Caco-2 (cell line): ENCODE data around the gene MOK. TPM values are rescaled to one million over a fixed set of nuclear protein-coding genes. Genes with fewer than 3 reads are reported as not detected.

Experiments used
- BruUV-seq: library from RNA; stranded (reverse); fragments of 400-500 nt; replicated peaks from 2 replicates; lab custom pipeline; 2021; lab: Mats Ljungman, UMichigan
- CTCF ChIA-PET: fragments of 300-600 bp; sonication (Branson Sonifier 250); formaldehyde crosslinking; loops from one replicate; lab custom pipeline; 2022; ENCODE audit warnings: antibody characterized with exemption; lab: Charles Lee
- POLR2A ChIA-PET: fragments of 300-600 bp; sonication (Branson Sonifier 250); formaldehyde crosslinking; loops from one replicate; lab custom pipeline; 2022; ENCODE audit warnings: antibody characterized with exemption; lab: Charles Lee
- DNase-seq, 2 experiments: peaks; one replicate each; pipeline versions ENCODE4 v3.0.0 to v3.0.0-alpha.2; 2020 to 2022
- H3K27me3 ChIP-seq: replicated peaks from 2 replicates; pipeline ENCODE4 v1.6.0; 2011; ENCODE audit warnings: low read length; ENCODE audit not compliant: control insufficient read depth, insufficient read depth
- H3K36me3 ChIP-seq: 2 replicates; pipeline ENCODE4 v1.5.1; 2011; ENCODE audit warnings: low read length; ENCODE audit not compliant: control insufficient read depth, insufficient read depth
- H3K4me1 ChIP-seq: fragments of 250-450 bp; sonication (Bioruptor Pico); 2 replicates; pipeline ENCODE4 v1.5.1; 2020; ENCODE audit warnings: mild to moderate bottlenecking
- H3K4me3 ChIP-seq: 2 replicates; pipeline ENCODE4 v1.5.1; 2011; ENCODE audit warnings: low read depth, mild to moderate bottlenecking, control low read depth, low read length
- H3K9me3 ChIP-seq: fragments of 250-450 bp; sonication (Bioruptor Pico); 2 replicates; pipeline ENCODE4 v1.5.1; 2020; ENCODE audit warnings: mild to moderate bottlenecking, moderate library complexity
- H3K27ac Mint-ChIP-seq: one replicate; pipeline ENCODE4 v1.8.0; 2022; ENCODE audit warnings: mixed read lengths; ENCODE audit not compliant: unreplicated experiment
- H3K27me3 Mint-ChIP-seq: one replicate; pipeline ENCODE4 v1.8.0; 2022; ENCODE audit warnings: mixed read lengths; ENCODE audit not compliant: insufficient read depth, unreplicated experiment
- H3K36me3 Mint-ChIP-seq: one replicate; pipeline ENCODE4 v1.8.0; 2022; ENCODE audit warnings: mild to moderate bottlenecking, mixed read lengths; ENCODE audit not compliant: insufficient read depth, unreplicated experiment
- H3K4me1 Mint-ChIP-seq: one replicate; pipeline ENCODE4 v1.8.0; 2022; ENCODE audit warnings: low read depth, mixed read lengths; ENCODE audit not compliant: unreplicated experiment
- H3K4me3 Mint-ChIP-seq: one replicate; pipeline ENCODE4 v1.8.0; 2022; ENCODE audit warnings: mild to moderate bottlenecking, moderate library complexity, mixed read lengths; ENCODE audit not compliant: unreplicated experiment
- H3K9me3 Mint-ChIP-seq: one replicate; pipeline ENCODE4 v1.8.0; 2022; ENCODE audit warnings: mixed read lengths; ENCODE audit not compliant: unreplicated experiment
- CTCF ChIP-seq, 2 experiments: fragments of 200-600 bp in 1 of 2; IDR thresholded peaks; 1 replicate in 1 of 2; 2 replicates in 1 of 2; pipeline versions ENCODE4 v1.5.1 to v1.8.0; 2011 to 2022; ENCODE audit warnings: antibody characterized with exemption in 1 of 2, control low read depth in 1 of 2, inconsistent platforms in 1 of 2, low read depth in 1 of 2, low read length in 1 of 2, mild to moderate bottlenecking in 1 of 2, moderate library complexity in 1 of 2; ENCODE audit not compliant: insufficient read depth in 1 of 2, severe bottlenecking in 1 of 2, unreplicated experiment in 1 of 2
- intact Hi-C: fragments of 100-400 bp; cut with micrococcal nuclease; formaldehyde crosslinking; loops from one replicate; pipeline ENCODE4 v1.10.0; 2022; ENCODE audit not compliant: unreplicated experiment
- total RNA-seq: library from RNA; stranded (reverse); gene quantifications from 2 replicates; pipeline ENCODE4 v1.2.3, GENCODE V29; 2022

Gene MOK
- total RNA-seq, 1 experiment from 2014 or later, result 1.4 TPM

GRCh38 chr14:102182190-102182589, 122.8 kb downstream of the MOK start:
- Mint-ChIP-seq H3K4me1 (peaks cover 10% of the 10 kb centered on the region), H3K27ac (no peak overlapping the region), H3K4me3 (no peak overlapping the region), H3K9me3 (no peaks in the 10 kb centered on the region), H3K36me3 (peaks cover 3% of the 10 kb centered on the region), H3K27me3 (no peaks in the 10 kb centered on the region)
- CTCF ChIA-PET, result no interaction called here
- BruUV-seq, result no TSS peak
- POLR2A ChIA-PET, result no interaction called here
- Histone ChIP-seq H3K4me3 (no peak overlapping the region), H3K4me1 (no peaks in the 10 kb centered on the region), H3K27me3 (no peaks in the 10 kb centered on the region), H3K9me3 (no peaks in the 10 kb centered on the region), H3K36me3 (no peaks in the 10 kb centered on the region)
- intact Hi-C loops, result no loop called here
- TF ChIP-seq CTCF (IDR thresholded peaks at IDR 0.05; ENCODE audit: insufficient read depth in 1 of 2, low read depth in 1 of 2, low read length in 1 of 2, severe bottlenecking in 1 of 2, unreplicated experiment in 1 of 2), result no peak
- no peak for DNase-seq

- H3K9me3 ChIP-seq, result no peaks in the 10 kb centered on the region
- BruUV-seq, result no TSS peak
- ChIA-PET POLR2A (no interaction called here), CTCF (no interaction called here)
- Mint-ChIP-seq H3K4me3 (no peak overlapping the region), H3K27me3 (no peaks in the 10 kb centered on the region), H3K27ac (no peak overlapping the region), H3K4me1 (peaks cover 10% of the 10 kb centered on the region), H3K9me3 (no peaks in the 10 kb centered on the region), H3K36me3 (no peaks in the 10 kb centered on the region)
- TF ChIP-seq CTCF (IDR thresholded peaks at IDR 0.05; ENCODE audit: insufficient read depth in 1 of 2, low read depth in 1 of 2, low read length in 1 of 2, severe bottlenecking in 1 of 2, unreplicated experiment in 1 of 2), result no peak
- no peaks in the 10 kb centered on the region for H3K27me3 ChIP-seq
- intact Hi-C loops, result no loop called here
- DNase-seq, result no peak
- no peak overlapping the region for H3K4me3 ChIP-seq
- H3K4me1 ChIP-seq, result no peaks in the 10 kb centered on the region
- H3K36me3 ChIP-seq, result no peaks in the 10 kb centered on the region
Measured at GRCh38 chr14:102181187-102181586, 123.8 kb downstream of the MOK start.

GRCh38 chr14:102180248-102180998, 124.5 kb downstream of the MOK start:
- BruUV-seq, result no TSS peak
- TF ChIP-seq CTCF (IDR thresholded peaks at IDR 0.05; ENCODE audit: insufficient read depth in 1 of 2, low read depth in 1 of 2, low read length in 1 of 2, severe bottlenecking in 1 of 2, unreplicated experiment in 1 of 2), result no peak
- ChIA-PET POLR2A (no interaction called here), CTCF (no interaction called here)
- intact Hi-C loops, result no loop called here
- H3K4me3 ChIP-seq, result no peak overlapping the region
- H3K36me3 Mint-ChIP-seq, result no peaks in the 10 kb centered on the region
- no peaks in the 10 kb centered on the region for H3K27me3 Mint-ChIP-seq
- H3K4me1 ChIP-seq, result no peaks in the 10 kb centered on the region
- no peaks in the 10 kb centered on the region for H3K9me3 Mint-ChIP-seq
- H3K27me3 ChIP-seq, result no peaks in the 10 kb centered on the region
- H3K36me3 ChIP-seq, result no peaks in the 10 kb centered on the region
- H3K4me3 Mint-ChIP-seq, result no peak overlapping the region
- H3K4me1 Mint-ChIP-seq, result peaks cover 10% of the 10 kb centered on the region
- no peak for DNase-seq
- H3K27ac Mint-ChIP-seq, result no peak overlapping the region
- H3K9me3 ChIP-seq, result no peaks in the 10 kb centered on the region

Other genes starting within 250 kb of the MOK start
- gene HSP90AA1, start 218.1 kb downstream of the MOK start, total RNA-seq, result 464 and 478 TPM in 2 replicates
- gene WDR20, start 165.3 kb downstream of the MOK start, total RNA-seq, result 32.5 and 34.0 TPM in 2 replicates
- 9.8 and 11.9 TPM in 2 replicates for gene ZNF839, start 14.6 kb upstream of the MOK start, total RNA-seq
- gene CINP, start 57.7 kb upstream of the MOK start, total RNA-seq, result 38.9 and 41.5 TPM in 2 replicates
- 5.4 and 9.3 TPM in 2 replicates for gene TECPR2, start 57.8 kb upstream of the MOK start, total RNA-seq
- 15.0 and 15.5 TPM in 2 replicates for gene ANKRD9, start 204.6 kb upstream of the MOK start, total RNA-seq